Fibroblast of the aortic adventitia (primary cell): Measurements from ENCODE around the gene DDX41. TPM values are rescaled to one million over a fixed set of nuclear protein-coding genes. Genes with fewer than 3 reads are reported as not detected.

Source experiments
- DNase-seq: peaks from one replicate; pipeline ENCODE4 v3.0.0-alpha.2; 2010; ENCODE audit warnings: low read depth
- H3K4me3 ChIP-seq: 2 replicates; pipeline ENCODE4 v1.5.1; 2011; ENCODE audit warnings: low read depth, mild to moderate bottlenecking, control low read depth, low read length, moderate library complexity
- CTCF ChIP-seq: IDR thresholded peaks from 2 replicates; pipeline ENCODE4 v1.5.1; 2011; ENCODE audit warnings: mild to moderate bottlenecking, low read length, control low read depth, inconsistent platforms; ENCODE audit not compliant: insufficient read depth
- total RNA-seq: library from RNA; depleted of rRNA; stranded (reverse); fragments of >200 nt; gene quantifications from 2 replicates; pipeline ENCODE4 v1.2.3, GENCODE V29; 2012; ENCODE audit warnings: low replicate concordance

The DDX41 gene
- total RNA-seq, 1 donor, result 58.5 TPM

- H3K4me3 ChIP-seq, result no peak overlapping the region
- no peak for DNase-seq
- TF ChIP-seq CTCF, result no peak
Observed at GRCh38 chr5:177514541-177514940, 2.2 kb downstream of the DDX41 start.

- DNase-seq, result no peak
- no peak overlapping the region for H3K4me3 ChIP-seq
- no peak for TF ChIP-seq CTCF
Observed at GRCh38 chr5:177513500-177513899, 3.3 kb downstream of the DDX41 start.

- no peak for DNase-seq
- TF ChIP-seq CTCF, result no peak
- no peak overlapping the region for H3K4me3 ChIP-seq
Observed at GRCh38 chr5:177512736-177513380, 3.9 kb downstream of the DDX41 start.

- no peak for TF ChIP-seq CTCF
Observed at GRCh38 chr5:177511796-177512675, 4.7 kb downstream of the DDX41 start.

DNA sequence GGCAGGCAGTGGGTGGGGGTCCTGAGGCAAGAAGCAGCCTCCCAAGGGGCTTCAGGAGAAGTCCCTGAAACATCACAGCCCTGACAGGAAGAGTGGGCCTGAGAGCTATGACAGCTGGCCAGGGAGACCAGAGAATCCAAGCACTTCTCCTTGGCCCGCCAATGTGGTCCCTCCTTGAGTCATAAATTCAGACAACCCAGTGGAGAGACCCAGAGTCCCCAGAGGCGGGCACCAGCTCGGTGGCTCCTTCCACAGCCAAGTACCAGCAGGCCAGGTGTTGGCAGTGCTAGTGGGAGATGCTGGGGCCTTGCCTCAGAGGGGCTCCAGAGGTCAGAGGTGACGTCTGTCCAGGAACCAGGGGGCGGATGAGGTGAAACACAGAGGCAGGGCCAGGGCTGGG, 5.6 kb downstream of the DDX41 start:
- no peak overlapping the region for H3K4me3 ChIP-seq
- TF ChIP-seq CTCF, result no peak
- DNase-seq, result no peak

More at GRCh38 chr5:177511796-177512675, 4.7 kb downstream of the DDX41 start:
- no peak for DNase-seq
- no peak overlapping the region for H3K4me3 ChIP-seq

DNA sequence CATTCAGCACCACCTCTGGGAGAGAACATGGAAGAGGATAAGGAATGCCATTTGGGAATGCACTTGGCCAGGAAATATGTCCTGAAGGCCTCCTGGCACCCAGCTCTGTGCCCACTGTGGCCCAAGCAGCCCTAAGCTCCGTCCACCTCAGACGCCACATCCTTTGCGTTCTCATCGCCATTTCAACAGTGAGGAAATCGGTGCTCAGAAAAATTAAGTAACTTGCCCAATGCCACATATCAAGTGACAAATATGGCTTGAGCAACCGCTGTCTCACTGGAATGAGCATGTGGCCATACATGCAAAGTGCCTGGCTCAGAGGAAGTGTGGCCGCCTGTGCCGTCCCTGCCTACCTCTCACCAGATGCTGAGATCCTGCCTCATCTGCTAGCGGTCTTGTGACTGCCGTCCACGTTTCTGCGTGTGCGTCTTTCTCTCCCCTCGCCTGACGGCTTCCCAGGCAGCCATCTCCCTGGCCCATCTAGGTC, 6.2 kb downstream of the DDX41 start:
- TF ChIP-seq CTCF, result no peak
- DNase-seq, result no peak

More for the DNA sequence above, 6.2 kb downstream of the DDX41 start:
- no peak overlapping the region for H3K4me3 ChIP-seq
